IPS-11a (cell line): Measurements from ENCODE around the gene ACAA2.

Experiments used
- H3K4me3 ChIP-seq: one replicate; pipeline ENCODE4 v1.5.1; 2013; ENCODE audit warnings: low read depth, low read length, control low read depth

ACAA2 gene

GRCh38 chr18:49768051-49768391 is 45.3 kb downstream of the ACAA2 start:
- no peak overlapping the region for H3K4me3 ChIP-seq

GRCh38 chr18:49767111-49768050 is 46.0 kb downstream of the ACAA2 start:
- no peak overlapping the region for H3K4me3 ChIP-seq

DNA sequence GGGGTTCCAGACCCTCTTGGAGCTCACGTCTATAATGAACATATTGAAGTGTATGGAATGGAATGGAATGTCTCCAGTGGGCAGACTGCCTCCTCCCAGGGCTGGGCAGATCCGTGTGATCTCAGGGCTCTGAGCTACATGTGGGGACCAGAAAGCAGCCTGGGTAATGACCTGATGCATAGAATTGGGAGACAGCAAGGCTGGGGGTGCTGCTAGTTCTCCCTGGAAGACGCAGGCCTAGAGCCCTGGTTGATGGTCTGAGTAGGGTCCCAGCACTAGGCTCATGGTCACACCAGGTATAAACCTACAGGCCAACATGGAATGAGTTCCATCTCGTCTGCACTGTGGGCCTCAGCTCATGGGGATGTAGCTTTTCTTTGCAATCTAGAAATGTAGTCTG is 46.7 kb downstream of the ACAA2 start:
- H3K4me3 ChIP-seq: no peak overlapping the region

- H3K4me3 ChIP-seq: no peak overlapping the region
These were observed 49.3 kb downstream of the ACAA2 start for GRCh38 chr18:49764032-49764431.

GRCh38 chr18:49763590-49763989 is 49.7 kb downstream of the ACAA2 start:
- H3K4me3 ChIP-seq: no peak overlapping the region

GRCh38 chr18:49762191-49763077 is 50.9 kb downstream of the ACAA2 start:
- H3K4me3 ChIP-seq: no peak overlapping the region

DNA sequence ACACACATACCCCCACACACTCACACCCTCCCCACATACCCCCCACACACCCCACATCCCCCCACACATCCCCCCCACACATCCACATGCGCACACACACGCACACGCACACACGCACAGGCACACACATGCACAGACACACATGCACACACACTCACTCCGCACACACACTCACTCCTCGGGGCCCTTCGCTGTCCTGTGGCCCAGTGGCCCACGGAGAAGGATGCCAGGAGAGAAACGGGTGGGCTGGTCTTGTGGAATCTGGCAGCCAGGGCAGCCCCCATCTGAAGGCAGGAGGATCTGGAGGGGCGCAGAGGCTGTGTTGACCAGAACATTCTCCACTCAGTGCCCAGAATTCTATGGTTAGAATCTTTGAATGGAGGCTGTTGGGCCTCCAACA is 51.6 kb downstream of the ACAA2 start:
- no peak overlapping the region for H3K4me3 ChIP-seq

DNA sequence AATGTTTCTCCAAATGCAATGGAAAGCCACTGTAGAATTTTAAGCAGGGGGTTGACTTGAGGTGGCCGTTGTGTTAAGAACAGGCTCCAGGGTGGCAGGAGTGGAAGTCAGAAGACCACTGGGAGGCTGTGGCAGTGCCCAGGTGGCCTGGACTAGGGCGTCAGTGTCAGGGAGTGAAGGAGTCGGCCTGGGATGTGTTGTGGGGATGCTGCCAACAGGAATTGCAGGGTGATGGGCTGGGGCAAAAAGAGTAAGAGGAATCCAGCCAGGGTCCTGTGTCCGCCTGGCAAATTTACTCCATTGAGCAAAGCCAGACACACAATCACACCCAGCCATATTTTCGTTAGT is 55.1 kb downstream of the ACAA2 start:
- no peak overlapping the region for H3K4me3 ChIP-seq

- H3K4me3 ChIP-seq: no peak overlapping the region
These were observed 55.6 kb downstream of the ACAA2 start for GRCh38 chr18:49757513-49758262.

GRCh38 chr18:49756671-49757362 is 56.5 kb downstream of the ACAA2 start:
- no peak overlapping the region for H3K4me3 ChIP-seq

DNA sequence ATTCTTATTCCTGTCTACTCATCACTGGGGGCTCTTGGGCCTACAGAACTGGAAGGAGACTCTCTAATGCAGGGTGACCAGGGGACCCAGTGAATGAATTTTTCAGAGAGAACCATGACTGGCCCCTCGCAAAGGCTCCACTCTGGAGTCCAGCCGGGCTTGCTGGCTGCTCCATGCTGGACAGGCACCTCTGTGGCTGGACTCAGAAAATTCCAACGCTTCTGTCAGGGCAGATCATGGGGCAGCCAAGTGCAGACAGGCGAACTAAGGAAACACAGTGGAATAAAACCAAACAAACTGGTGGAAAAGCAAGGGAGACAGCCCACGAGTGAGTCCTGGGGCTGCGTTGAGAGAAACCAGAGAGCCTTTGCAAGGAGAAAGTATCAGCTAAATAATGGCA is 57.2 kb downstream of the ACAA2 start:
- H3K4me3 ChIP-seq: no peak overlapping the region

GRCh38 chr18:49755489-49755888 is 57.8 kb downstream of the ACAA2 start:
- H3K4me3 ChIP-seq: no peak overlapping the region

DNA sequence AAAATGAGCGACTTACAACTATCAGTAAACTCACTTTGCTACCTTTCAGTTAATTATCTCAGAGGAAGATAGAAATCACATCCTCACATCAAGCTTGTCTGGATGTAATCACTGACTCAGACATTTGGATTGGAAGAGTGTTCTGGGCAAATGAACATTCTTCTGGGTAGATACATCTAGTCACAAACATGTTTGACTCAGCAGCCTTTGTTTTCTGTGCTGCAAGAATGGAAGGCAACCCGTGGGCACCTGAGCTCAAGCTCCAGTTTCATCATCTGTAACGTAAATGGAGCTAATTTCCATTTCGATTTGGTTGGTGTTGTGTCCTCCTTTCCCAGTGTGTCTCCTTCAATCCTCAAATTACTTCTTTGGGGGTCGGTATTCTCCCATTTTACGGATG is 58.5 kb downstream of the ACAA2 start:
- H3K4me3 ChIP-seq: no peak overlapping the region

DNA sequence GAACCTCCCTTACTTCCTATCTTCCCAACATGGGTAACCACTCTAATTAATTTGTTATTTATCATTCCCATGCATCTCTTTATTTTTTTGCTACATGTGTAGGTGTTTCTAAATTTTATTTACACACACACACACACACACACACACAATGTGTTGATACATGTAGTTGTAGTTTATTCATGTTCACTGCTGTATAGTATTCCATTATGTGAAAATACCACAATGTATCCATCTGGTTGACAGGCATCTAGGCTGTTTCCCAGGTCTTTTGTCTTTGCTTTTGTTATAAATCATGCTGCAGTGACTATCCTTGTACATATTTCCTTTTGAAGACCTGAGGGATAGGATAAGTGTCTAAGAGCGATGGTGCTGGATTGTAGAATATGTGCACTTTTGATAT is 59.7 kb downstream of the ACAA2 start:
- H3K4me3 ChIP-seq: no peak overlapping the region

DNA sequence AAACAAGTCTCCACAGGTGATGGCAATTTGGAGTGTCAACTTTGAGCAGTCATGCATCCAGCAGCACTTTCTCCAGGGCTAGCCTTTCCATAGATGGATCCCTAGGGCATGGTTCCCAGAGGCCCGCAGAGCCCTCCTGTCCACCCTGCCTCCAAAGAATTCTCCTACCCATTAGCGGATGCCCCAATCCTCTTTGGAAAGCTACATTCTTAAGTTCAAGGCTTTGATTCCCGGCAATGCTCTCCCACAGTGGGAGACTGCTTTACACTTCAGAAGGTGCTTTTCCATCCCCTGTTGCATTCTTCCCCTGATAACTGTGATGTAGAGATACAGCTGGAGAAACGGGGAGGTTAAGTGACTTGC is 61.3 kb downstream of the ACAA2 start:
- H3K4me3 ChIP-seq: no peak overlapping the region

DNA sequence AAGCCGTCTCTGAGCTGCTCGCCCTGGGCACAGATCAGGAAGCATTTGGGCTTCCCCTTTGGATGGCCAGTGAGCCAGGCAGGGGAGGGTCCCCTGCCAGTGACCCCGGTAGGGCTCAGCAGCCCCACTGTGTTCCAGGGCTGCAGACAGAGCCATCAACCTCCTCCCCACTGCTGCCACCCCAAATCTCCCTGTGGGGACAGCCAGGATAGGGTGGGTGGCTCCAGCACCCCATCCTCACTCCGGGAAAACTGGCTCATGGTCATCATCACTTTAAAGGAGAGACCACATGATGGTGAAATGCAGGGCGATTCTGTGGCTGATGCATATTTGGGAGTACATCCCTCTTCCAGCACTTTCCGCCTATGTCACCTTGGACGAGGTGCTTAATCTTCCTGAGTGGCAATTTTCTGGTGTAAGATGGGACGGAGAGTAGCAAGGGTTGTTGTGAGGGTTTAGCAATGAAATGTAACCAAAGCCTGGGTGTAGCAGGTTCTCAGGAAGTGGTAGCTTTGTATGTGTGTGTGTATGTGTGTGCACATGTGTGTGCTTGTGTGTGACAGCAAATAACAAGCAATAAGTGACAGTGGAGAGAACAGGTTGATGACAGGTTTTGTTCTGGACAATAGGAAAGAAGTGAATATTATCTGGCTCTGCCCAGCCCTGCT is 61.8 kb downstream of the ACAA2 start:
- H3K4me3 ChIP-seq: no peak overlapping the region

- H3K4me3 ChIP-seq: no peak overlapping the region
These were observed 63.8 kb downstream of the ACAA2 start for GRCh38 chr18:49749563-49749962.

GRCh38 chr18:49747876-49748275 is 65.5 kb downstream of the ACAA2 start:
- H3K4me3 ChIP-seq: no peak overlapping the region

GRCh38 chr18:49745045-49746014 is 68.0 kb downstream of the ACAA2 start:
- H3K4me3 ChIP-seq: no peak overlapping the region
